Stimulated activated CD8-positive, alpha-beta memory T cell treated with anti-CD3 and anti-CD28 coated beads, Interleukin-4, amount 100 ng/mL, for 4 hours (primary cell): ENCODE measurements around the gene COL4A6.

Experiments
- DNase-seq, 2 donors: peaks; one replicate each; pipeline ENCODE4 v3.0.0-alpha.2; 2020; ENCODE audit warnings: low read depth in 2 of 2, low spot score in 1 of 2

Gene COL4A6

GRCh38 chrX:108271397-108271787, 166.8 kb downstream of the COL4A6 start:
- no peak for DNase-seq

GRCh38 chrX:108270739-108271396, 167.4 kb downstream of the COL4A6 start:
- DNase-seq = no peak

- no peak for DNase-seq
Observed at GRCh38 chrX:108270280-108270679, 167.9 kb downstream of the COL4A6 start.

GRCh38 chrX:108268434-108269080, 169.7 kb downstream of the COL4A6 start:
- DNase-seq = no peak

- DNase-seq = no peak
Observed at GRCh38 chrX:108267557-108267956, 170.7 kb downstream of the COL4A6 start.

GRCh38 chrX:108264376-108264775, 173.8 kb downstream of the COL4A6 start:
- DNase-seq = no peak

- no peak for DNase-seq
Observed at GRCh38 chrX:108261549-108262203, 176.5 kb downstream of the COL4A6 start.

- DNase-seq = no peak
Observed at GRCh38 chrX:108257556-108257955, 180.7 kb downstream of the COL4A6 start.

- DNase-seq = no peak
Observed at GRCh38 chrX:108254636-108255035, 183.6 kb downstream of the COL4A6 start.

- no peak for DNase-seq
Observed at GRCh38 chrX:108250654-108251579, 187.3 kb downstream of the COL4A6 start.

- DNase-seq = no peak
Observed at GRCh38 chrX:108246304-108246954, 191.8 kb downstream of the COL4A6 start.

GRCh38 chrX:108245462-108245861, 192.8 kb downstream of the COL4A6 start:
- DNase-seq = no peak

- no peak for DNase-seq
Observed at GRCh38 chrX:108235986-108236385, 202.2 kb downstream of the COL4A6 start.

- DNase-seq = no peak
Observed at GRCh38 chrX:108230574-108230973, 207.6 kb downstream of the COL4A6 start.

GRCh38 chrX:108224727-108225621, 213.2 kb downstream of the COL4A6 start:
- no peak for DNase-seq

- DNase-seq = no peak
Observed at GRCh38 chrX:108224218-108224617, 214.0 kb downstream of the COL4A6 start.

- no peak for DNase-seq
Observed at GRCh38 chrX:108223585-108223984, 214.6 kb downstream of the COL4A6 start.

- DNase-seq = no peak
Observed at GRCh38 chrX:108221301-108221864, 216.8 kb downstream of the COL4A6 start.

- no peak for DNase-seq
Observed at GRCh38 chrX:108219949-108220601, 218.1 kb downstream of the COL4A6 start.
